ENCODE results near the gene ZNF276.
"Not testable (repeated sequence)": the region's sequence is repeated elsewhere in the genome, so short reads cannot be mapped to it uniquely, and the experiment has no call there.

The ZNF276 gene

GRCh38 chr16:89720813-89721545, at the start of gene ZNF276, which contains the start of gene VPS9D1:
Gene ZNF276 (plus strand): TSS chr16:89721537. CDS start chr16:89721641, 104 bp downstream.
Gene VPS9D1 (minus strand): TSS chr16:89720898. CDS start chr16:89720861, 37 bp downstream.
- Histone ChIP-seq H3K36me3 (ENCODE audit: insufficient read depth, insufficient read length, low read length) (peaks cover 49% of the 10 kb centered on the region), H3K27me3 (ENCODE audit: insufficient read depth, insufficient read length) (peaks cover 47% of the 10 kb centered on the region), H3K4me3 (ENCODE audit: insufficient read length, low read depth) (peak within 1 kb of the TSS; percentile 76), H3K9me3 (ENCODE audit: insufficient read depth, low read length) (no peaks in the 10 kb centered on the region), H3K4me1 (ENCODE audit: insufficient read depth, insufficient read length) (peaks cover 30% of the 10 kb centered on the region), H3K9ac (ENCODE audit: insufficient read length, low read depth) (peak within 1 kb of the TSS; percentile 90)
- TF ChIP-seq YY1 (IDR thresholded peaks at IDR 0.05; ENCODE audit: insufficient read depth, insufficient read length) (no peak), ZNF274 (IDR thresholded peaks at IDR 0.05; ENCODE audit: low read depth, low read length) (no peak), SUZ12 (IDR thresholded peaks at IDR 0.05; ENCODE audit: extremely low read depth, insufficient read depth, insufficient read length) (no peak)
- DNase-seq (ENCODE audit: low read depth, low spot score), result peak; percentile 56

GRCh38 chr16:89671565-89671964, 49.8 kb upstream of the ZNF276 start:
- not testable (repeated sequence) for H3K9ac ChIP-seq (ENCODE audit: insufficient read length, low read depth); DNase-seq (ENCODE audit: low read depth, low spot score); H3K27me3 ChIP-seq (ENCODE audit: insufficient read depth, insufficient read length); H3K4me1 ChIP-seq (ENCODE audit: insufficient read depth, insufficient read length); H3K4me3 ChIP-seq (ENCODE audit: insufficient read length, low read depth); H3K9me3 ChIP-seq (ENCODE audit: insufficient read depth, low read length)
- peaks cover 36% of the 10 kb centered on the region for H3K36me3 ChIP-seq (ENCODE audit: insufficient read depth, insufficient read length, low read length)

- Histone ChIP-seq H3K4me1 (ENCODE audit: insufficient read depth, insufficient read length) (peaks cover 8% of the 10 kb centered on the region), H3K27me3 (ENCODE audit: insufficient read depth, insufficient read length) (no peaks in the 10 kb centered on the region), H3K9ac (ENCODE audit: insufficient read length, low read depth) (no peak overlapping the region), H3K4me3 (ENCODE audit: insufficient read length, low read depth) (no peak overlapping the region), H3K9me3 (ENCODE audit: insufficient read depth, low read length) (peaks cover 13% of the 10 kb centered on the region), H3K36me3 (ENCODE audit: insufficient read depth, insufficient read length, low read length) (peaks cover 36% of the 10 kb centered on the region)
- TF ChIP-seq ZNF274 (IDR thresholded peaks at IDR 0.05; ENCODE audit: low read depth, low read length), result no peak
- no peak for TF ChIP-seq YY1 (IDR thresholded peaks at IDR 0.05; ENCODE audit: insufficient read depth, insufficient read length)
- no peak for TF ChIP-seq SUZ12 (IDR thresholded peaks at IDR 0.05; ENCODE audit: extremely low read depth, insufficient read depth, insufficient read length)
- no peak for DNase-seq (ENCODE audit: low read depth, low spot score)
Observed at GRCh38 chr16:89672177-89672941, 49.0 kb upstream of the ZNF276 start.

DNA sequence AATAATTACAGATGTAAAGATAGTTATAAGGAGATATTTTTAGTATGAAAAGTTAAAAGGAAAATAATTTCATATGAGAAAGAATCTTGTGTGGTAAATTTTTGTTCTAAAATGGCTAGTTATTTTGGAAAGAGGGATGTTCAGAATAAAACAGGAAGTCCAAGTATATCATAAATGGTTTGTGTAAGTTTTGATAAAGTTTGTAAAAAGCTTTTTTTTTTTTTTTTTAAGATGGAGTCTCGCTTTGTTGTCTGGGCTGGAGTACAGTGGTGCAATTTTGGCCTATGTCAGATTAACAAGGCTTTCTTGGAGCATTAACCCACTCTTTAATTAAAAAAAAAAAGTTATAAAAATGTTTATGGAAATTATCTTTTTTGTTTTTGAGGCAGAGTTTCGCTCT, 43.1 kb upstream of the ZNF276 start:
- Histone ChIP-seq H3K9me3 (ENCODE audit: insufficient read depth, low read length) (peaks cover 61% of the 10 kb centered on the region), H3K4me1 (ENCODE audit: insufficient read depth, insufficient read length) (no peaks in the 10 kb centered on the region), H3K27me3 (ENCODE audit: insufficient read depth, insufficient read length) (no peaks in the 10 kb centered on the region), H3K4me3 (ENCODE audit: insufficient read length, low read depth) (no peak overlapping the region), H3K9ac (ENCODE audit: insufficient read length, low read depth) (no peak overlapping the region), H3K36me3 (ENCODE audit: insufficient read depth, insufficient read length, low read length) (peaks cover 26% of the 10 kb centered on the region)
- TF ChIP-seq SUZ12 (IDR thresholded peaks at IDR 0.05; ENCODE audit: extremely low read depth, insufficient read depth, insufficient read length), result no peak
- no peak for TF ChIP-seq ZNF274 (IDR thresholded peaks at IDR 0.05; ENCODE audit: low read depth, low read length)
- no peak for TF ChIP-seq YY1 (IDR thresholded peaks at IDR 0.05; ENCODE audit: insufficient read depth, insufficient read length)
- no peak for DNase-seq (ENCODE audit: low read depth, low spot score)

DNA sequence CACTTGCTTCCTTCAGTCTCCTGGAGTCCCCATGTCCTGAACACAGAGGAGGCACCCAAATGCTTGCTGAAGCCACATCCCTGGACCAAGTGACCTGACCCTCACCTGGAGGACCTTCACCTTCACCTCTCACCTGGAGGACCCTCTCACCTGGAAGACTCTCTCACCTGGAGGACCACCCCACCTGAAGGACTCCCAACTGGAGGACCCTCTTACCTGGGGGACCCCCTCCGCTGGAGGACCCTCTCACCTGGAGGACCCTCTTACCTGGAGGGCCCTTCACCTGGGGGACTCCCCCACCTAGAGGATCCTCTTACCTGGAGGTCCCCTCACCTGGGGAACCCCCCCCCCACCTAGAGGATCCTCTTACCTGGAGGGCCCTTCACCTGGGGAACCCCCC, 35.4 kb upstream of the ZNF276 start:
- Histone ChIP-seq H3K4me1 (ENCODE audit: insufficient read depth, insufficient read length) (peaks cover 8% of the 10 kb centered on the region), H3K9ac (ENCODE audit: insufficient read length, low read depth) (no peak overlapping the region), H3K27me3 (ENCODE audit: insufficient read depth, insufficient read length) (no peaks in the 10 kb centered on the region), H3K9me3 (ENCODE audit: insufficient read depth, low read length) (peaks cover 37% of the 10 kb centered on the region; the same call in 1 of the 2 replicates), H3K36me3 (ENCODE audit: insufficient read depth, insufficient read length, low read length) (peaks cover 51% of the 10 kb centered on the region), H3K4me3 (ENCODE audit: insufficient read length, low read depth) (no peak overlapping the region)
- TF ChIP-seq YY1 (IDR thresholded peaks at IDR 0.05; ENCODE audit: insufficient read depth, insufficient read length) (no peak), ZNF274 (IDR thresholded peaks at IDR 0.05; ENCODE audit: low read depth, low read length) (no peak), SUZ12 (IDR thresholded peaks at IDR 0.05; ENCODE audit: extremely low read depth, insufficient read depth, insufficient read length) (no peak)
- no peak for DNase-seq (ENCODE audit: low read depth, low spot score)

DNA sequence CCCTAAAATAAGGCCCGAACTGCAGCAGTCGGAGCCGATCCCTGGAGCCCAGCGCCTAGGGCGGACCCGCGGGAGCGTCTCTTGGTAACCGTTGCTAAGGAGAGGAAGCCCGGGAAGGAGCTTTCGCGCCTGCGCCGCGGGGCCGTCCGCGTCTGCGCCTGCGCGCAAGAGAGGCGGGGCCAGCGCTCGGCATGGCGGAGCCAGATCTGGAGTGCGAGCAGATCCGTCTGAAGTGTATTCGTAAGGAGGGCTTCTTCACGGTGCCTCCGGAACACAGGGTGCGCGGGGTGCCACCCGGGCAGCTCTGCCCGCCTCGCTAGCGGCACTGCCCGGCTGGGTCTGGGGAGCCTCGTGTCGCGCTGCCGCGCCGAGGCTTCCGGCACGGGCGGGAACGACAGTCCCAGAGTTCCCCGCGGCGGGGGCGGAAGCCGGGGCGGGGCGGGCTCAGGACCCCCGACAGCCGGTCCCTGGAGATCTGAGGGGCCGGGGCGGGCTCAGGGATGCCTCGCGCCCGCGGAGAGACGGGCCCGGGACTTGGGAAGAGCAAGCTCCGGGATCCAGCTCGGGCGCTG, 34.7 kb upstream of the ZNF276 start, which contains the start of gene CDK10:
Gene CDK10, plus strand, starts transcription at position 170 of the 572 bp plus-strand sequence. Its CDS starts 22 bp downstream, at position 192.
- peak within 1 kb of the TSS; percentile 99 for H3K9ac ChIP-seq (ENCODE audit: insufficient read length, low read depth)
- H3K27me3 ChIP-seq (ENCODE audit: insufficient read depth, insufficient read length), result no peaks in the 10 kb centered on the region
- H3K4me1 ChIP-seq (ENCODE audit: insufficient read depth, insufficient read length), result peaks cover 13% of the 10 kb centered on the region
- peaks cover 50% of the 10 kb centered on the region for H3K36me3 ChIP-seq (ENCODE audit: insufficient read depth, insufficient read length, low read length)
- H3K9me3 ChIP-seq (ENCODE audit: insufficient read depth, low read length), result peaks cover 31% of the 10 kb centered on the region; the same call in 1 of the 2 replicates
- TF ChIP-seq SUZ12 (IDR thresholded peaks at IDR 0.05; ENCODE audit: extremely low read depth, insufficient read depth, insufficient read length) (no peak), YY1 (IDR thresholded peaks at IDR 0.05; ENCODE audit: insufficient read depth, insufficient read length) (peak; percentile 54), ZNF274 (IDR thresholded peaks at IDR 0.05; ENCODE audit: low read depth, low read length) (no peak)
- H3K4me3 ChIP-seq (ENCODE audit: insufficient read length, low read depth), result peak within 1 kb of the TSS; percentile 97
- DNase-seq (ENCODE audit: low read depth, low spot score), result peak; percentile 88
